ENCODE results near the gene YKT6.

The YKT6 gene

DNA sequence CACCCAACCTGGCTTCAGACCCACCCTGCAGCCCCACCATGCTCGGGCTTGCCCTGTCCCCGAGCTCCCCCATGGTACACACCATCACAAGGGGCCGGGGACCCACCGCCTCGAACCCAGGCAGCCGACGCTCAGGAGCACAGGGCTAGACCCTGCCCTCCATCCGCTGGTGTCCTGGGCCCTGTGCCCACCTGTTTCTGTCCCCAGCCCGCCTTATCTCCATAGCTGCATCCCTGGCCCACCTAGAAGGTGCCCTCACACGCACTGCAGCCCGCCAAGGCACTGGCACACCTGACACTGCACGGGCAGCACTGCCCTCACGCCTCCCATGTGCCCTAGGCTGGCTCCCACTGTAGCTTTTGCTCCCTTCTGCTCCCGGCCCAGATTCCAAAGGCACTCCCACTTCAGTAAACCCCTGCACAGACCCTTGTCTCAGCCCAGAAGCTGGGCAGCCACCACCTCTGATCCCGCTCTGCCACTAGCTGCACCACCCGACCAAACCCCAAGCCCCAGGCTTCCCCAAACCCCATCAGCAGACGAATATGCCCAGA is 17.1 kb downstream of the YKT6 start:
- DNase-seq = no peak

DNA sequence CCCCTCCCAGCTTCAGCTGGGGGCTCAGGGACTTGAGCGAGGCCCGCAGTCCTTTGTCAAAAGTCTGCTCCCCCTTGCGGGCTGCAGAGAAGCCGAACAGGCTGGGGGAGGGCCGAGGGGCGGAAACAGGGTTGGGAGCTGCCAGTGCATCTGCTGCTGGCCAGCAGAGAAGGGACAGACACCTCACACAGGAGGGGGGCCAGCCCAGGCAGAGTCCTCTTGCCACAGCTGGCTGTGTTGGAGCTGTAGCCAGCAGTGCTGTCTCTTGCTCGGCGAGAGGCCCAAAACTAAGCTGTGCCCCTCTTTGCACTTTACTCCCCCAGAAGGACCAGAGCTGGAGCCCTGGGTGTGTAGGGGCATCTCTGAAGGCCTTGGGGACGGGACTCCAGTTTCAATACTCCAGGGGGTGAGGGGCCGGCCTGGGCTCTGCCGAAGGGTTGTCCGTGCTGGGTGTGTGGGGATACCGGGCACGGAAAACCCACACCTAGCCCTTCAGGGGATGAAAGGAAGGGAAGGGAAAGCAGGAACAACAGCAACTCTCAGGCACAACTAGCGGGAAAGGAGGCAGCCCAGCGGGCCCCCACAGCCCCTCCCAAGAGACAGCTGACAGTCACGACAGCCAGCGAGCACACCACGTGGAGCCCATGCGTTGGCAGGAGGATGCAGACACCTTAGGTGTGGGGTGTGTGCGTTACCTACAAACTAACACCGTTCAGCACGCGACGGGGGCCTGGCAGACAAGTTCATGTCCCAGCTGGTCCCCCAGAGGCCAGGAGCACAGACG is 17.8 kb downstream of the YKT6 start:
- no peak for DNase-seq

DNA sequence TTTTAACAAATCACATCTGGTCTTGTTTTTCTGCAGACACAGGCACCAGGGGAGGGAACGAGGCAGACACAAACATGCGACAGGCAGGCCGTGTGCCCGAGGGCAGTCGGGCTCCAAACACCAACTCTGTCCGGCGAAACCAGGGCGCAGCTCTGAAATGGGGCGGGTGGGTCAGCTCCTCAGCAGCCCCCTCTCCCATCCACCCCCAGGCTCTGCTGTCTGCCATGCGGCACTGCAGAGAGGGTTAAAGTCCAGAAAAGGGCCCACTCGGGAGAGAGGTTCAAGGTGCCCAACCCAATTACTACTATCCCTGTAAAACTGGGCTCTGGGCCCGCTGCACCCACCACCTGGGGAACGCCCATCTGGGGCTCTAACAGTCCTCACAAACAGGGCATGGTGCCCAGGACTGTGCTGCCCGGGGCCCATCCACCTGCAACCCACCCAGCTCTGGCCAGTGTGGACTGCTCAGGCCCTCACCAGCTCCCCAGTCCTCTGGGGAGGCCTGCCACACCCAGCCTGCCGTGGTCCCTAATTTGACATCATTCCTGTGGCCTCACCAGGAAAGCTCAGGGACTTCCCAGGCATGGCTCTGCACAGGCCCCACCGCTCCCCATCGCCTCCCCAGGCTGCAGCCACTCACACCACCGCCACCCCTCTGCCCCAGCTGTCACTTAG is 18.7 kb downstream of the YKT6 start:
- no peak for DNase-seq

DNA sequence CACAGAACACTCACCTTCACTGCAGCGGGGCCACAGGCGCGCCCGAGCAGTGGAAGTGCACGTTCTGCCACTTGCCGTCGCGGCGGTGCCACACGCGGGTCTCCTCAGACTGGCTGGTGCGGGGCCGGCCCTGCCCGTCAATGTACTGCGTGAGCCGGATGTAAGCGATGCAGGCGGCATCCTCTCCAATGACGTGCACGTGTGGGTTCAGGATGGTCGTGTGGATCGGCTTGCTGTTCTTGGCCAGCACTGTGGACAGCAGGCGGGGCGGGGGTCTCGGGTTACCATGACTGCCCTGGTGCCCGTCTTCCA is 19.2 kb downstream of the YKT6 start:
- DNase-seq = no peak

DNA sequence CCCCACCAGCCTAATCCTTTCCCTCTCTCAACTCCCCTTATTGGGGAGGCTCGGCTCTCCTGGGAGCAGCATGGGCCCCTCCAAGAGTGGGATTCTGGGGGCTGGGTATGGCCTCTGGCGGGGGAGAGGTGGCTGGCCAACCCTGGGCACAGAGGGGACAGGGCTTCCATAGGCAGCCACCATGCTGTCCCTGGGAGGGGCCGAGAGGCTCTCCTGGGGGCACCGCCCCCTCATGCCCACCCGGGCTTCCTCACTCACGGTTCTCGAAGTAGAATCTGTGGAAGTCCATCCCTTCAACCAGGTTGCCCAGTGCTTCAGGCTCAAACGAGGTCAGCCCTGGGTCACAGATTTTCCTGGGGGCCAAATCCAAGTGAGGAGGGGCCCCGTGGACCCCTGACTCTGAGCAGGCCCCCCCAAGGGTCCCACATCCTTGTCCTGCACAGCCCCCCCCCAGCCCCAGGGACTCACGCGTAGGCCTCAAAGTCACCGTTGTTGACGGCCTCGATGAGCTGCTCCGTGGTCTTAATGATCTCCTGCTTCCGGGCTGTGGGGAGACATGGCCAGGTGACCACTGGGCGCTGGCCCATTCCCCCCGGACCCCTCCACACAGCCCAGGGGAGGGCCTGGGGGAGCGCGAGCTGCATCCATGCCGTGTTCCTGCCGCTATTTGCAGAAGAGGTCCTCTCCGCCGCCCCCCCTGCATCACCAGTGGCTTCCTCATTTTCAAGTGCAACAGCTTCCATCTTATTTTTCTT is 19.8 kb downstream of the YKT6 start:
- no peak for DNase-seq

DNA sequence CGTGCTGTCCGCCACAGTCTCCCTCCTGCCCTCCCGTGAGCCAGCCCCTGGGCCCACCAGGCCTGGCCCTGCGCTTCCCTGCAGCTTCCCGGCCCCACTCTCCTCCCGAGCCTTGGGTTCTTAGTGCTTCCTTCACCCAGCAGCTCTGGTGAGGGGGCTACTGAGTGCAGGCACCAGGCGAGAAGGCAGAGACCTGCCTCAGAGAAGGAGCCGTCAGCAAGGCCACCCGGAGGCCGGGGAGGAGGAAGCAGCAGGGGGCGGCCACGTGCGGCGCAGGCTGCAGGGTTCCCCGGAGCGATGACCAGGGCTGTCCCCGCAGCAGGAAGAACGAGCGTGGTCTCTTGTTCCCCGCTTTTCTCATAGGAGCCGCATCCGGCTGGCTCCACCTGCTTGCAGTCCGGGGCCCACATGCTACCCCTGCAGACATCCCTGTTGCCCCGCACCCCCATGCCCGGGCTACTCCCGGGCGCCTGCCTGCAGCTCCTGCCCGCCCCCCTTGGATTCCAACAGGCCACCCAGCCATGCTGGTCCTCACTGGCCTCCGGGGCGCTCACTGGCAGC is 20.5 kb downstream of the YKT6 start:
- DNase-seq = no peak

DNA sequence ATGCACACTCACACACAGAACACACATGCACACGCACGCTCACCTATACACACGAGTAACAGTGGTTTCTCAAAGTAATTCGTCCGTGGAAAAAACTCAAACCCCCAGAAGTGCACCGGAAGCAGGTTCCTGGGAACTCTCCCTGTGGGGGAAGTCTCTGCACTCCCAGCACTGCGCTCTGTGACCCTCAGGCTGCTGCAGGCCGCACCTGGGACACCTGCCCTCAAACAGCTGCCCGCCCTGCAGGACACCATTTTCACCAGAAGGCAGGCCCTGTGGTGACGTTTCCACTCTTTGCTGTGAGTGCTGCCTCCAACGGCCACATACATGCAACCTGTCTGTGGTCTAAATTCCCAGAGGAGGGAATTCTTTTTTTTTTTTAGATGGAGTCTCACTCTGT is 21.3 kb downstream of the YKT6 start:
- no peak for DNase-seq

DNA sequence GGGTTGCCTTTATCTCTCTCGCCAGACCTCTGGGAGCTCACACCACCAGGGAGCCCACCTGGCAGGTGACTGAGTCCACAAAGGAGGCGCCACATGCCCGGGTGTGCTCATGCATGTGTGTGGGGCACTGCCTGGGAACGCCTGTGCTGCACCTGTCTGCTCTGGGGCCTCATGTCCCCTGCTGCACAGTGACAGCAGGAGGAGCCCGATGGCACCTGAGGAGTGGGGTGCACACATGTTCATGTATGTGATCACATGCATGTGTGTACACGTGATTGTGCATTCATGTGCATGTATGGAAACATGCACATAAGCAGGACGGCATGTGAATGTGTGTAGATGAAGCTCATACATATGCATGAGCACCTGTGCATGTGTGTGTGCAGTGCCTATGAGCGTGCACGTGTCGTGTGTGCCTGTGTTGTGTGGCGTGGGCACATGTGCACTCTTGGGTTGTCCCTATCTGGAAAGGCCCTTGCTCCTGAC is 22.0 kb downstream of the YKT6 start:
- DNase-seq = no peak

DNA sequence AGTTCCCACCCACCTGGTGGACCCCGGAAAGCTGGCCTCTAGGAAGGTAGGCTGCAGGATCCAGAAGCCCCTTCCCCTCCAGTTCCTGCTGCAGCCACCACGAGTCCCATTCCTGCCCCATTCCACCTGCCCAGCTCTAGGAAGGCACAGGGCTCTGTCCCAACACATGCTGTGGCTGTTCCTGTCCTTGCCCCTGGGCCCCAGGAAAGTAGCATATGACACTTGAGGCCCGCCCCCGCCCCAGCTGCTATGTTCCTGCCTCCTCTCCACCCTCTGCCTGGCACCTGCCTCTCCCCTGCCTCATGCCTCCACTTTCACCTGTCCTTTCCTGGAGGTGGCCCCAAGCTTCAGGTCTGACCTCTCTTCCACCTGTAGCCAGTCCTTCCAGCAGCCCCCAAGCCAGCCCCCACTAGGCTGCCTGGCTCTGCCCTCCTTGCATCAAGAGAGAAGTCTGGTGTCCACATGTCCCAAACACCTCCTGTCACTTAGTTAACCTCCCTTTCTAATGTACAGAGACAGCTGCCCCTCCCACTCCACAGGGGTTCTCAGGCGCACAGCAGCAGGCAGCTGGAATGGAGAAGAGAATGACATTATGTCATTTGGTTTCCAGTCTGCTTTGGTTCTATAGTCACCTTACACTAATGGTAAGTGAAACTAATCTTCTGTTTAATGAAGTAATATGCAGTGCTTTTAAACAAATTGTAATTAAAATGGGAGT is 22.7 kb downstream of the YKT6 start:
- DNase-seq = no peak

DNA sequence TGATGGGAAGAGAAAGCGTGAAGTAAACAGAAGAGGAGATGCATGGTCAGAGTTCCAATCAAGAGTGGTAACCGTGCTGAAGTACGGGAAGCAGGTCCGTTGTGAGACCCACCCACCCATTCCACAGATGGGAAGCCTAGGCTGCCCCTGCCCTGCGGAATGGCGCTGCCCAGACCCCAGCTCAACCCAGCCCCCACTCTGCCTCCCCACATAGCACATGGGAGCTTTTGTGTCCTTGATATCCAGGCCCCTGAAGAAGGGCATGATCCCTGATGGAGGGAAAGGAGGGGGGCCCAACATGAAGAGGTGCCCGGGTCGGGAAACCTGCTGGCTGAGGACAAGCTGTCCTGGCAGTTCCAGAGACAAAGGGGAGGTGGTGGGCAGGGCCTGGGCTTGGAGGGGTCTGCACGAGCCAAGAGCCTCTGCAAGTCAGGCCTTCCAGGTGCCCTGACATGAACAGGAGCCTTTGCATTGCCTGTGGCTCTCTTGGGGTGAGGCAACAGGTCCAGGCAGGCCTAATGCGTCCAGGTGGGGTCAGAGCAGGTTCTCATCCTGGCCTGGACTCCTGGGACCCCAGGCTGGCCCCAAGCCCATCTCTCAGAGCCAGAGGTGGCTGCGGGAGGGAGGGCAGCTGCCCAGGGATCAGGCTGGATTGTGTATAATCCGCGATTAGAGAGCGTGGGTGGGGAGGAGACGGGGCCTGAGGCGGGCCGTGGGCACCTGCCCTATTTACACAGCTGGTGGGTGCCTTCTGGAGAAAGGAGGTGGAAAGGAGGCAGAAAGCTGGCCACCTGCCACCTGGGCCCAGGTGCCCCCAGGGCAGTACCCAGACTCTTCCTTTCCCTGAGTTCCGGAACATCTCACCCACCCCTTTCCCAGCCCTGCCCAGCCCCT is 23.5 kb downstream of the YKT6 start:
- DNase-seq = no peak

DNA sequence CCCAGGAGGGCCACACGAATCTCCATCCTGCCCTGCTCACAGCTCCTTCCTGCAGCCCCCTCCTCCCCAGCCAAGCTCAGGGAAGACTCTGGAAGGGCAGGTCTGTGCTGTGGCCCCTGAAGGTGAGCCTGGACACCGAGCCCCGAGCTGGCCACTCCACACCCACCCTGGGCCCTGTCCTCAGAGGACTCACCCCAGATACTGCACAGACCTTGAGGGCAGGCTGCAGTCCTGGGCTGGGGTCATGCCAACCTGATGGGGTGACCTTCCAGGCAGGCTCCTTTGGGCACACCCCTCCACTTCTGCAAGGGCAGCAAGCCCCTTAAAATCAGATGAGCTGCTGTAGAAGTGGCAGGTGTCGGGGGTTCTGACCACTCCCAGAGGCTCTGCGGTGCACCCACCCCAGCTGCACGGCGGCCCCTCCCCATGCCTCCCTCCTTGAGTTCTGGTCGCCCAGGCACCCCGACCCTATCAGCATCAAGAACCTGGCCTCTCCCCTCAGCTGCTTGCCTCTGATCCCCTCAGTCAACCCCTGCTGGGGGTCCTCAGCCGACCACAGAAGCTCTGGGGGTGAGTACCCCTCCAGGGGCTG is 24.3 kb downstream of the YKT6 start:
- no peak for DNase-seq

DNA sequence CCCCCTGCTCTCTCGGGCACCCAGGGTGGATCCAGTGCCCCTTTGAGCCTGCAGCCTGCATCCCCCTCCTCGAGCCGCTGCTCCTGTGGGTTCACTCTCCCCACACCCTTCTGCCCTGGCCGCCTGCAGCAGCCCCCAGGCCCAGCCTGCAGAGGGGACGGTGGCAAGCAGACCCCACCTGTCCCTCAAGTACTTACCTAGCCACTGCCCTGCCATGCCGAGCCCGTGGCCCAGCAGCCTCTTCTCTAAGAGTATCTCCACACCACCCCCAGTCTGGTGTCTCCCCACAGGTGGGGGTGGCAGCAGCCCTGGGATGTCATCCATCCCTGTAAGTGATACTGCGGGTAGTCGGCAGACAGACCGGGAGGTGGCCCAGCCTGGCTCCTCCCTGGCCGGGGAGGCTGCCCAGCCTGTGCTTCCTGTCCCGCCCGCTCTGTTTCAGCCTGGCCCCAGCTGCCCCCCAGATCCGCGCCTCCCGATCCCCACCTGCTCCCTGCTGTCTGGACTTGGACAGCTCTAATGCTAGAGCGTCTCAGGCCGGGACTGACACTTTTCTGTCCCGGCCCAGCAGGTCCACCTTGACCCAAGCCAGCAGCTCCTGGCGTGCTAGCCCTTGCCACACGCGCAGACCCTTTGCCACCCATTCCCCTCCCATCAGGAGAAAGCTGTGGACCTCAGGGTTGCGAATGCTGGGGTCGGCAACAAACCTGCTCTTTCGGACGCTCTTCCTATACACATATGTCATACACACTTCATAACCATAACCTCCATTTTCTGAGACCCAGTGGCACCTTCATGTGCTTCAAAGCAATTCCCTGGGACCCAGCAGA is 25.0 kb downstream of the YKT6 start:
- DNase-seq = no peak

DNA sequence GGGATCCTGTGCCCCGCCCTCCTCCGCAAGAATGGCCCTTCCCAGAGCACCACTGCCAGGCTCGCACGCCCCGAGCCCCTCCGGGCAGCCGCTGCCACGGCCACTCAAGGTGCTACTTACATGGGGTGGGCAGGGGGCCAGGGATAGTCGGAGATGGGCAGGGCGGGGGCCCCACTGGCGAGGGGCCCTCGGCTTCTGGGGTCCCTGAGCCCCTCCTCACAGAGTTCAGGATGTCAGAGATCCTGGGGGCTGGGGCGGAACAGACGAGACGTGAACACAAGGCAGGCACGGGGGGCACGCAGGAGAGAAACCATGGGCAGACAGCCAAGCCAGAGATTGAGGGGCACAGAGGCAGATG is 25.6 kb downstream of the YKT6 start:
- no peak for DNase-seq

DNA sequence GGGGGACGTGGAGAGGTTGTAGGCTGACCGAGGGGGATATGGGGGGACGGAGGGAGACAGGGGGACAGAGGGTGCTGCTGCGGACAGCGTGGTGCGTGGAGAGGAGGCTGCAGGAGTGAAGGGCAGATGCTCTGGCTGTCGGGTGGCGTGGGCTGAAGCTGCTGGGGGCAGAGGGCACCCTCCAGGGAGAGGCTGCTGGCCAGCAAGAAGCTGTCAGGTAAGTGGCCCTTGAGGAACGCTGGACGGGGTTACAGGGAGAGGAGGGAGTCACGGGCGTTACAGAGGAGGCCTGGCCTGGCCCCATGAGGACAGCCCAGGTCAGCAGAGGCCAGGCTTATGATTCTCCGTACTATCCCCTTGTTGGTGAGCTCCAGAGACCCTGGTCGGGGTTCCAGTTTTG is 27.1 kb downstream of the YKT6 start:
- no peak for DNase-seq

DNA sequence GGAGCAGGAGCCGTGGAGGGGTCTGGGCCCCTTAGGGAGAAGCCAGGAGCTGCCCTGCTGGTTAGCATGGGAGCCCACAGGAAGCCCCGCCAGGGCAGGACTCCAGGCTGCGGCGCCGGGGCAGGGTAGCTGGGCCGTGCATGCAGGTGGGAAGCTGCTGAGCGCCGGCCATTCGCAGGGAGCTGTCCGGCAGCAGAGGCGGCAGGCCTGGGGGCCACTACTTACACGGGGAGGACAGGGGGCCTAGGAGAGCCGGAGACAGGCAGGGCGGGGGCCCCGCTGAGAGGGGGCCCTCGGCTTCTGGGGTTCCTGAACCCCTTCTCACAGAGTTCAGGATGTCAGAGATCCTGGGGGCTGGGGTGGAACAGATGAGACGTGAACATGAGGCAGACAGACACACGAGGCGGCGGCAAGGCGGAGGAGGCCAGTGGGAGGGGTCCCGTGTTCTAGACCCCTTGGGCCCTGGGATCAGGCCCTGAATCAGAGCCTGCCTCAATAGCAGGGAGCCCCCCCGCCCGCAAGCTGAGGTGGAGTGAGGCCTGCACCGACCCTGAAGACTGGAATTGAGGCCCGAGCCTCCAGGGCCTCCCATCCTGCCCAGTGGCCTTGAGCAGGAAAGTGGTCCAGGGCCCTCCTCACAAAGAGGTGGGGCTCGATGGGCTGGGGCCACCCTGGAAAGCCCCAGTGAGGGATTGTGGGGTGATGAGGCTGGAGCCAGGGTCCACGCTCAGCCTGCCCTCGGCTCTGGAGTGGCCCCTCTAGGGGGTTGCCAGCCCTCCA is 28.0 kb downstream of the YKT6 start:
- no peak for DNase-seq

DNA sequence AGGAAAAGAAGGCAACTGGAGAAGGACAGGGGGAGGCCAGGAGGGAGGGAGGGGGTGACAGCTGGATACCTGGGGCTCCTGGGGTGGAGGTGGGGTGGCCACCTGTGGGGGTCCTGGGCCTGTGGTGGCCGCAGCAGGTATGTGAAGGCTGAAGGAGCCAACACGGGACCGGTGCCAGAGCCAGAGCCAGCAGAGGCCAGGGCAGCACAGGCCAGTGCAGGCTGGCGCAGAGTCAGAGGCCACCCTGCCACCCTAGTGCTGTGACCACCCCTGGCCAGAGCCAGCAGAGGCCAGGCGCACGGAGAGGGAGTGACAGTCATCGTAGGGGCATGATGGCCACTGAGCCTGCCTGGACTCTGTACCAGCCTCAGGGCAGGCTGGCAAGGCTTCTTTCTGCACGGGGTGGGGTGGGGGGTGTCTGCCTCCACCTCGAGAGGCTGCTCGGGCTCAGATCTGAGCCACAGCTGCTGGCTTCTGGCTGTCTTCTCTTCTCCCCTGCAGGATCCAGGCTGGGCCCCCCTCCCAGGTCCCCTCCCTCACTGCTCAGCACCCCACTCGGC is 28.8 kb downstream of the YKT6 start:
- DNase-seq = no peak

DNA sequence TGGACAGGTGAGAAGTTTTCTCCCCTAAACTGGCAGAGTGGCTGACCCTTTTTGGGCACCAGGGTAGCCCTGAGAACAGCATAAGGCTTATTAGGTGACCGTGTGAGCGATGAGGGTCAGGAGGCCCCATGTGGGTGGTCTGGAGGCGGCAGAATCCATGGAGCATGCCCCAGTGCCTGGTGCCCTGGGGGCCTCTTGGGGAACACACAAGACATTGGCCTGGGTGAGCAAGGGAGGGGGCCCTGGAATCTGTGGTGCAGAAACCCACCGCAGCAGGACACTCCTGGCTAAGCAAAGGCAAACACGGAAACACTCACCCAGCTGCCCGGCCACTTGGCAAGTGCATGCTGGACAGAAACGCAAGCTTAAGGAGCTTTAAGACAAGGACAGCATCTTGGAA is 29.5 kb downstream of the YKT6 start:
- no peak for DNase-seq

DNA sequence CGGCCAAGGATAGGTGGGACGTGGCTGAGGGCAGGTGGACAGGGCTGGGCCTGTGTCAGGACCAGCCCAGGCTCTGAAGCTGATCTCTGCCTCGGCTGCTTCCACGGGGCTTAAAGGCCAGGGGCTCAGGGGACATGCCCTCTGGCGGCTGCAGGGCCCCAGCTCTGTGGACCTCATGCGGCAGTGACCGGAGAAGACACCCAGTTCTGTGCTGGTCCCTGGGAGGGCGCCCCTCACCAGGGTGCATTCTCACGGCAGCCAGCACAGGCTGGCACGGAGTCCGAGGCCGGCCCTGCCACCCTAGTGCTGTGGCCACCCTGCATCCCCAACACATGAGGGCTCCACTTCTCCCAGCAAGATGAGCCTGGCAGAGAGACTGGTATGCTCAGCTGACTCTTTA is 30.3 kb downstream of the YKT6 start:
- peak in 1 of 56 donors; percentile 21 for DNase-seq
